Omental fat pad (tissue), 4 donors: ENCODE results near the gene MPLKIP. TPM values are rescaled to one million over a fixed set of nuclear protein-coding genes. Genes with fewer than 3 reads are reported as not detected.
"Not testable (repeated sequence)": the region's sequence is repeated elsewhere in the genome, so short reads cannot be mapped to it uniquely, and the experiment has no call there.

ENCODE experiments used
- ATAC-seq: fragments of 150-250 bp; one replicate; pipeline ENCODE4 v1.9.1; 2016; ENCODE audit warnings: mild to moderate bottlenecking, moderate library complexity; ENCODE audit not compliant: low FRiP score
- DNase-seq: peaks from one replicate; pipeline ENCODE4 v3.0.0-alpha.2; 2019; ENCODE audit warnings: low spot score
- total RNA-seq, 4 donors: library from RNA; depleted of rRNA; stranded (reverse); fragments of >200 nt; gene quantifications; one replicate each; pipeline ENCODE4 v1.1.0, GENCODE V29; 2016
- TF ChIP-seq, protein P1 (sequence below), 3 donors: fragments of 450-650 bp; IDR thresholded peaks; one replicate each; pipeline ENCODE4 v1.5.1; 2016 to 2017; ENCODE audit warnings: antibody characterized with exemption in 3 of 3, mild to moderate bottlenecking in 3 of 3, moderate library complexity in 2 of 3

The MPLKIP gene
- total RNA-seq, 4 donors from 2014 or later: 22.2 to 36.1 (median 32.6) TPM

DNA sequence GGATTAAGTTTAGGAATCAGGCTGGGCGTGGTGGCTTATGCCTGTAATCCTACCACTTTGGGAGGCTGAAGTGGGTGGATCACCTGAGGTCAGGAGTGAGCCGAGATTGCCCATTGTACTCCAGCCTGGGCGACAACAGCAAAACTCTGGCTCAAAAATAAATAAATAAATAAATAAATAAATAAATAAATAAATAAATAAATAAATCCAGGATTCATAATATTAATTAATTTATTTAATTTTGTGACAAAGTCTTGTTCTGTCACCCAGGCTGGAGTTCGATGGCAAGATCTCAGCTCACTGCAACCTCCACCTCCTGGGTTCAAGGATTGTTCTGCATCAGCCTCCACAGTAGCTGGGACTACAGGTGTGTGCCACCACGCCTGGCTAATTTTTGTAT lies 4.6 kb upstream of the MPLKIP start:
- DNase-seq: no peak
- TF ChIP-seq, protein P1, sequence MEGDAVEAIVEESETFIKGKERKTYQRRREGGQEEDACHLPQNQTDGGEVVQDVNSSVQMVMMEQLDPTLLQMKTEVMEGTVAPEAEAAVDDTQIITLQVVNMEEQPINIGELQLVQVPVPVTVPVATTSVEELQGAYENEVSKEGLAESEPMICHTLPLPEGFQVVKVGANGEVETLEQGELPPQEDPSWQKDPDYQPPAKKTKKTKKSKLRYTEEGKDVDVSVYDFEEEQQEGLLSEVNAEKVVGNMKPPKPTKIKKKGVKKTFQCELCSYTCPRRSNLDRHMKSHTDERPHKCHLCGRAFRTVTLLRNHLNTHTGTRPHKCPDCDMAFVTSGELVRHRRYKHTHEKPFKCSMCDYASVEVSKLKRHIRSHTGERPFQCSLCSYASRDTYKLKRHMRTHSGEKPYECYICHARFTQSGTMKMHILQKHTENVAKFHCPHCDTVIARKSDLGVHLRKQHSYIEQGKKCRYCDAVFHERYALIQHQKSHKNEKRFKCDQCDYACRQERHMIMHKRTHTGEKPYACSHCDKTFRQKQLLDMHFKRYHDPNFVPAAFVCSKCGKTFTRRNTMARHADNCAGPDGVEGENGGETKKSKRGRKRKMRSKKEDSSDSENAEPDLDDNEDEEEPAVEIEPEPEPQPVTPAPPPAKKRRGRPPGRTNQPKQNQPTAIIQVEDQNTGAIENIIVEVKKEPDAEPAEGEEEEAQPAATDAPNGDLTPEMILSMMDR (IDR thresholded peaks at IDR 0.05): no peak
- no peak for ATAC-seq

DNA sequence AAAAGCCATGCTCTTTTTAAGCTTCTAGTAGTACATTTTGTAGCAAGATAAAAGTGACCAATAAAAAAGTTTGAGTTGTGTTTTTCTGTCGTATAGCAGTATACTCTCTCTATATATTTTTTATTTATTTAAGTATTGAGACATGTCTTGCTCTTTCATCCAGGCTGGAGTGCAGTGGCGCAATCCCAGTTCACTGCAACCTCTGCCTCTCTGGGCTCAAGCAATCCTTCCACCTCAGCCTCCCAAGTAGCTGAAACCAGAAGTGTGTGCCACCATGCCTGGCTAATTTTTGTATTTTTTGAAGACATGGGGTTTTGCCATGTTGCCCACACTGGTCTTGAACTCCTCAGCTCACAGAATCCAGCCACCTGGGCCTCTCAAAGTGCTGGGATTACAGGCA lies 3.1 kb upstream of the MPLKIP start:
- ATAC-seq (no peak), DNase-seq (no peak)
- TF ChIP-seq, protein P1 (IDR thresholded peaks at IDR 0.05): no peak

DNA sequence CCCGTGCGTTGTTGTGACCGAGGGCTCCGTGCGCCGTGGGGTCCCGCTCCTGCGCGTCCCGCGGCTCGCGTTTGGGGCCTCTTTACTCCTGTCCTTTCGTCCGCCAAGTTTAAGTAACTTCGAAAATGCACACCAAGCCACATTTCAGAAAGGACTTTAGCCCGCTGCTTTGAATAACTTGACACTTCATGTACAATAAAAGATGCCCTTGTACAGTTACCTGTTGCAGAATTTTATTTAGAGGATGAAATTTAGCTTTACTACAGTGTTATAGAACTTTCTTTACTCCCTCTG lies 842 bp upstream of the MPLKIP start:
- ATAC-seq: peak; percentile 12
- TF ChIP-seq, protein P1 (IDR thresholded peaks at IDR 0.05): no peak
- DNase-seq: no peak

DNA sequence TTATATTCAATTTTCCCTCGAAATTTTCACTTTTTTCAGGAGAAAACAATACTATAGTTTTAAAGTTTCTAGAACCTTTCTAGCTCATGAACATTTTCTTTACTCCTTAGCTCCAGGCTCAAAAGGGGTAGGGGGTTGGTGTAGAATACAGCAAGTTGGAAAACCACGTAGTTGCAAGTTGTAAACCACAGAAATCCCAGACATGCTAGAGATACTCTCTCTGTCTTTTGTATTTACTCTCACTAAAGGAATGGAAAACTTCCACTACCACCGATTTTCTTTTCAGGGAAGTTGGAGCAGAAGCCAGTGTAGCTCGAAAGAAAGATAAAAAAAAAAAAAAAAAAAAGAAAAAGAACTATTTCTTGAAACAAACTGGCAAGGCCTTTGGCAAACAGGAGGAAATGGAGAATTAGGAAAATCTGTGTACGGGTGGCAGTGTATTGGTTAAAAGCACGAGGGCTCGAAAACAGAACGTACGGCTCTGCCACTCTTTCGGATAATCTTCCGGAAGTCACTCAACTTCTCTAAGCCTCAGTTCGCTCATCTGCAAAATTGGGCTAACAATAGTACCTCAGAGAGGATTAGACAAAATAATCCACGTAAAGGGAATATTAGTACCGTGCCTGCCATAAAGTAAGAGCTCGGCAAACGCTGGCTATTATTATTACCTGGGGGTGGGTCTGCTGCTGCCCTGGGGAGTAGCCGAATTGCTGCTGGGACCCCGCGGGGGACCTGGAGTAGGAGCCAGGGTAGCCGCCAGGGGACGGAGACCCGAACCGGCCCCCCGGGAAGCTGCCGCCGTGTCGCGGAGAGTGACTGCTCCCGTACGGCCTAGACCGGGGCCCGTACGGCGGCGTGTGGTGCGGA lies 628 bp downstream of the MPLKIP start:
- ATAC-seq (peak; percentile 76), DNase-seq (no peak)
- TF ChIP-seq, protein P1 (IDR thresholded peaks at IDR 0.05): no peak

DNA sequence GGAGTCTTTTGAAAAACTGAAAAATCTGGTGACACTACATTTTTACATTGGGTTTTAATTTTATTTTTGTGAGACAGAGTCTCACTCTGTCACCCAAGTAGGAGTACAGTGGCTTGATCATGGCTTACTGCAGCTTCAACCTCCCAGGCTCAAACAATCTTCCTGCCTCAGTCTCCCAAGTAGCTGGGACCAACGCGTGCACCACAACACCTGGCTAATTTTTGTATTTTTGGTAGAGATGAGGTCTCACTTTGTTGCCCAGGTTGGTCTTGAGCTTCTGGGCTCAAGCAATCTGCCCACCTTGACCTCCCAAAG lies 11.5 kb downstream of the MPLKIP start:
- DNase-seq (no peak), ATAC-seq (no peak)
- TF ChIP-seq, protein P1 (IDR thresholded peaks at IDR 0.05): no peak

DNA sequence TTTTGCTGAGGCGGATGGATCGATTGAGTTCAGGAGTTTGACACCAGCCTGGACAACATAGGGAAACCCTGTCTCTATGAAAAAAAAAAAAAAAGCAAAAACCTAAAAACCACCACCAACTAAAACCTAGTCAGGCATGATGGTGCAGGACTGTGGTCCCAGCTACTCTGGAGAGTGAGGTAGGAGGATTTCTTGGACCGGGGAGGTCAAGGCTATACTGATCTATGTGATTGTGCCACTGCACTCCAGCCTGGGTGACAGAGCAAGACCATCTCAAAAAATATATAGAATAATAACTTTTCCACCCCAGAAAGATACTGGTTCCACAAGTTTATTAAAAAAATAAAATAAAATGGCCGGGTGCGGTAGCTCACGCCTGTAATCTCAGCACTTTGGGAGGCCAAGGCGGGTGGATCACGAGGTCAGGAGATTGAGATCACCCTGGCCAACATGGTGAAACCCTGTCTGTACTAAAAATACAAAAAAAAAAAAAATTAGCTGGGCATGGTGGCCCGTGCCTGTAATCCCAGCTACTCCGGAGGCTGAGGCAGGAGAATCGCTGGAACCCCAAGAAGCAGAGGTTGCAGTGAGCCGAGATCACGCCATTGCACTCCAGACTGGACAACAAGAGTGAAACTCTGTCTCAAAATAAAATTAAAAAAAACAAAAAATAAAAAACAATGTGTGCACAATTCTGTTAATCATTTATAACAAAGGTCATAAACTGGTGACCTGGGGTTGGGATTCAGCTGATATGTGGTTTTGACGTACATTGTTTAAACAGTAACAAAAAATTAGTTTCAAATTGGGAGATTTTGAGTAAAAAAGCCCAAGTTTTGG lies 12.1 kb downstream of the MPLKIP start:
- not testable (repeated sequence) for DNase-seq, ATAC-seq

DNA sequence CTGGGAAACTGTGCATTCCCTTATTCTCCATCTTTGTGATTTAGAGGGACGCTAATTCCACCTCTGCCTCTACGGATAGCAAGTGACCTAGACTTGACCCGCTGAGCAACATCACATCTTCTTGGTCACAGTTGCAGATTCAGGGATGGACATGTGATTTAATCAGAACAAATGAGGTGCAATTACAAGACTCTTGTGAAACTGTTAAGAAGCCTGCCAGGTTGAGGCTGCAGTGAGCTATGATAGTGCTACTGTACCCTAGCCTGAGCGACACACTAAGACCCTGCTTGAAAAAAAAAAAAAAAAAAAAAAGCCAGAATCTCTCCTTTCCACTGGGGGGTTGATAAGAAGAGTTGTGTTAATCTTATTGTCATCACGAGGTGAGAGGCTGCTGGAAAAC lies 14.4 kb downstream of the MPLKIP start:
- DNase-seq: no peak
- TF ChIP-seq, protein P1 (IDR thresholded peaks at IDR 0.05): no peak
- no peak for ATAC-seq

DNA sequence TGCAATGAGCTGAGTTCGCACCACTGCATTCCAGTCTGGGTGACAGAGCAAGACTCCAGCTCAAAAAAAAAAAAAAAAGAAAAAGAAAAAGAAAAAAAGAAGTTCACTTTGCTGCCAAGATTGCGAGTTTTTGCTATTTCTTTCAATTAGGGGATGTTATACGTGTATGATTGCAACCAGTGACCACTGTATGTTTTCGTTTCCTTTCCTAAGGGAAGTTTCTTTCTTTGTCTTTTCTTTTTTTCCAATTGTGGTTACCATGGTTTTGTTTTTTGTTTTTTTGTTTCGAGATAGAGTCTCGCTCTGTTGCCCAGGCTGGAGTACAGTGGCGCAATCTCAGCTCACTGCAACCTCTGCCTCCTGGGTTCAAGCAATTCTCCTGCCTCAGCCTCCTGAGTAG lies 16.2 kb downstream of the MPLKIP start:
- not testable (repeated sequence) for ATAC-seq, DNase-seq

DNA sequence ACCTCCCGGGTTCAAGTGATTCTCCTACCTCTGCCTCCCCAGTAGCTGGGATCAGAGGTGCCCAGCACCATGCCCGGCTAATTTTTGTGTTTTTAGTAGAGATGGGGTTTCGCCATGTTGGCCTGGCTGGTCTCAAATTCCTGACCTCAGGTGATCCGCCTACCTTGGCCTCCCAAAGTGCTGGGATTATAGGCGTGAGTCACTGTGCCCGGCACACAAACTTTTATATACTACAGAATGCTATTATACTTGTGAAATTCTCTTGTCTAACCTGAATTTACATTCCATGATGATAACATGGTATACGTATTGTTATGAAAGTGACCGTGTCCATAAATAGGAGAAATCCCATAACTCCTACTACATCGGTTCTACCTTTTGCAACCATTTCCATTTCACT lies 17.2 kb downstream of the MPLKIP start:
- not testable (repeated sequence) for DNase-seq, ATAC-seq
